HEK293T (cell line): ENCODE measurements around the gene PRXL2C.

Source experiments
- CTCF ChIA-PET: fragments of 350-600 bp; formaldehyde crosslinking; extraction: SDS; loops from one replicate; lab custom pipeline; 2021; ENCODE audit warnings: antibody characterized with exemption, inconsistent platforms; lab: Yijun Ruan, JAX
- POLR2A ChIA-PET: fragments of 350-600 bp; formaldehyde crosslinking; extraction: SDS; loops from one replicate; lab custom pipeline; 2020; ENCODE audit warnings: antibody characterized with exemption, inconsistent platforms; lab: Yijun Ruan, JAX
- DNase-seq: peaks from one replicate; pipeline ENCODE4 v3.0.0; 2012; ENCODE audit warnings: mixed read lengths; ENCODE audit errors: extremely low spot score
- BHLHE40 ChIP-seq: fragments of 450-650 bp; IDR thresholded peaks from 2 replicates; pipeline ENCODE4 v1.6.1; 2016; ENCODE audit warnings: mild to moderate bottlenecking, moderate library complexity, borderline replicate concordance
- ZNF384 ChIP-seq: fragments of 450-650 bp; IDR thresholded peaks from 2 replicates; pipeline ENCODE4 v1.6.1; 2016

Gene PRXL2C

DNA sequence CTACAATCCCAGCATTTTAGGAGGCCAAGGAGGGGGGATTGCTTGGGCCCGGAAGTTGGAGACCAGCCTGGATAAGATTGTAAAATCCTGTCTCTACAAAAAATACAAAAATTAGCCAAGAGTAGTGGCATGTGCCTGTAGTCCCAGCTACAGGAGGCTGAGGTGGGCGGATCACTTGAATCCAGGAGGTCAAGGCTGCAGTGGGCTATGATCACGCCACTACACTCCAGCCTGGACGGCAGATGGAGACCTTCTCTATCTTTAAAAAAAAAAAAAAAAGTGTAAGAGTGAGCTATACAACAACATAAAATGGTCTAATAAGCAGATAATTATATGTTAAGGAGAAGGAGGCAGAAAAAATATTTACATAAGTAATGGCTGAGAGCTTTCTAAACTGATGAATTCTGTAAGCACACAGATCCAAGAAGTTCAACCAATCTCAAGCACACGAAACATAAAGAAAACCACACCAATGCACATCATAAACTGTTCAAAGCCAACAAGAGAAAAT lies 58.5 kb downstream of the PRXL2C start:
- CTCF ChIA-PET = no interaction called here
- no peak for DNase-seq

More for the DNA sequence above, 58.5 kb downstream of the PRXL2C start:
- no peak for TF ChIP-seq BHLHE40
- TF ChIP-seq ZNF384 = peak; percentile 56
- POLR2A ChIA-PET = no interaction called here
